HuH-7 (cell line): ENCODE measurements around the gene DTX4.

Experiments used
- DNase-seq: peaks from one replicate; pipeline ENCODE4 v3.0.0; 2011; ENCODE audit warnings: low spot score

Gene DTX4

GRCh38 chr11:59221441-59221840 is 49.5 kb downstream of the DTX4 start:
- no peak for DNase-seq

- DNase-seq: no peak
These were observed 50.6 kb downstream of the DTX4 start for GRCh38 chr11:59222464-59223060.

GRCh38 chr11:59223177-59223576 is 51.2 kb downstream of the DTX4 start:
- DNase-seq: no peak

GRCh38 chr11:59223611-59224010 is 51.7 kb downstream of the DTX4 start:
- no peak for DNase-seq

GRCh38 chr11:59224351-59224928 is 52.5 kb downstream of the DTX4 start:
- DNase-seq: no peak

GRCh38 chr11:59225017-59225416 is 53.1 kb downstream of the DTX4 start:
- DNase-seq: no peak

- DNase-seq: no peak
These were observed 54.5 kb downstream of the DTX4 start for GRCh38 chr11:59226396-59226795.

- no peak for DNase-seq
These were observed 68.4 kb downstream of the DTX4 start for GRCh38 chr11:59240322-59240721.

- DNase-seq: no peak
These were observed 71.7 kb downstream of the DTX4 start for GRCh38 chr11:59243633-59244032.

GRCh38 chr11:59247531-59248227 is 75.7 kb downstream of the DTX4 start:
- DNase-seq: no peak

- no peak for DNase-seq
These were observed 77.6 kb downstream of the DTX4 start for GRCh38 chr11:59249535-59249934.

- DNase-seq: no peak
These were observed 81.1 kb downstream of the DTX4 start for GRCh38 chr11:59253001-59253400.

GRCh38 chr11:59254286-59254685 is 82.4 kb downstream of the DTX4 start:
- DNase-seq: no peak

GRCh38 chr11:59255281-59255680 is 83.3 kb downstream of the DTX4 start:
- no peak for DNase-seq
